Thoracic aorta (tissue), 2 donors: Measurements from ENCODE around the gene NRDC. TPM values are rescaled to one million over a fixed set of nuclear protein-coding genes. Genes with fewer than 3 reads are reported as not detected.

Source experiments
- ATAC-seq: fragments of 150-250 bp; one replicate; pipeline ENCODE4 v1.8.0; 2017; ENCODE audit warnings: low read depth; ENCODE audit not compliant: insufficient number of reproducible peaks, low FRiP score
- DNase-seq: peaks from one replicate; pipeline ENCODE4 v3.0.0-alpha.2; 2020; ENCODE audit warnings: low spot score
- H3K27ac ChIP-seq, 2 donors: fragments of 200-600 bp; sonication (generic); 1 replicate in 1 of 2; 2 replicates in 1 of 2; pipeline ENCODE4 v1.5.1; 2016; ENCODE audit warnings: mild to moderate bottlenecking in 2 of 2, moderate library complexity in 2 of 2
- H3K27me3 ChIP-seq: fragments of 200-600 bp; sonication (generic); replicated peaks from 2 replicates; pipeline ENCODE4 v1.6.0; 2016; ENCODE audit warnings: mild to moderate bottlenecking; ENCODE audit not compliant: insufficient read depth
- H3K36me3 ChIP-seq: fragments of 200-600 bp; sonication (generic); one replicate; pipeline ENCODE4 v1.5.1; 2016
- H3K4me1 ChIP-seq, 2 donors: fragments of 200-600 bp; sonication (generic); 1 replicate in 1 of 2; 2 replicates in 1 of 2; pipeline versions ENCODE4 v1.5.1 to v1.6.0; 2016; ENCODE audit warnings: low read depth in 2 of 2, mild to moderate bottlenecking in 1 of 2; ENCODE audit not compliant: control insufficient read depth in 1 of 2
- H3K4me3 ChIP-seq: fragments of 200-600 bp; sonication (generic); 2 replicates; pipeline ENCODE4 v1.5.1; 2016; ENCODE audit warnings: mild to moderate bottlenecking
- H3K9me3 ChIP-seq: fragments of 200-600 bp; sonication (generic); 2 replicates; pipeline ENCODE4 v1.5.1; 2016
- CTCF ChIP-seq: fragments of 200-600 bp; sonication (generic); IDR thresholded peaks from one replicate; pipeline ENCODE4 v1.5.1; 2019; ENCODE audit warnings: antibody characterized with exemption
- total RNA-seq, 2 donors: library from RNA; depleted of rRNA; stranded (reverse); fragments of >200 nt; gene quantifications; one replicate each; pipeline versions ENCODE4 v1.1.0 to v1.2.3, GENCODE V29; 2016

The NRDC gene
- total RNA-seq, 2 donors from 2014 or later: 49.7 to 94.2 TPM

GRCh38 chr1:51799372-51799771 is 79.2 kb downstream of the NRDC start:
- H3K36me3 ChIP-seq: peaks cover 27% of the 10 kb centered on the region
- no peak for ATAC-seq
- TF ChIP-seq CTCF: no peak
- no peak overlapping the region for H3K27ac ChIP-seq
- no peaks in the 10 kb centered on the region for H3K9me3 ChIP-seq
- H3K4me1 ChIP-seq: no peaks in the 10 kb centered on the region
- no peaks in the 10 kb centered on the region for H3K27me3 ChIP-seq
- H3K4me3 ChIP-seq: no peak overlapping the region
- no peak for DNase-seq

- Histone ChIP-seq H3K9me3 (no peaks in the 10 kb centered on the region), H3K4me3 (no peak overlapping the region), H3K36me3 (peaks cover 38% of the 10 kb centered on the region), H3K27ac (no peak overlapping the region), H3K4me1 (no peaks in the 10 kb centered on the region), H3K27me3 (no peaks in the 10 kb centered on the region)
- DNase-seq: no peak
- no peak for ATAC-seq
- TF ChIP-seq CTCF: no peak
These were observed 83.7 kb downstream of the NRDC start for GRCh38 chr1:51794868-51795267.

GRCh38 chr1:51794260-51794659 is 84.3 kb downstream of the NRDC start:
- no peak for TF ChIP-seq CTCF
- no peaks in the 10 kb centered on the region for H3K27me3 ChIP-seq
- DNase-seq (no peak), ATAC-seq (no peak)
- H3K4me3 ChIP-seq: no peak overlapping the region
- no peak overlapping the region for H3K27ac ChIP-seq
- peaks cover 40% of the 10 kb centered on the region for H3K36me3 ChIP-seq
- no peaks in the 10 kb centered on the region for H3K9me3 ChIP-seq
- no peaks in the 10 kb centered on the region for H3K4me1 ChIP-seq

- H3K9me3 ChIP-seq: no peaks in the 10 kb centered on the region
- H3K27me3 ChIP-seq: no peaks in the 10 kb centered on the region
- no peak for ATAC-seq
- TF ChIP-seq CTCF: no peak
- H3K36me3 ChIP-seq: peaks cover 43% of the 10 kb centered on the region
- no peak overlapping the region for H3K4me3 ChIP-seq
- H3K4me1 ChIP-seq: no peaks in the 10 kb centered on the region
- DNase-seq: no peak
- no peak overlapping the region for H3K27ac ChIP-seq
These were observed 85.7 kb downstream of the NRDC start for GRCh38 chr1:51792864-51793263.

- Histone ChIP-seq H3K27ac (no peak overlapping the region), H3K27me3 (no peaks in the 10 kb centered on the region), H3K4me1 (no peaks in the 10 kb centered on the region), H3K4me3 (no peak overlapping the region), H3K36me3 (peaks cover 43% of the 10 kb centered on the region), H3K9me3 (no peaks in the 10 kb centered on the region)
- no peak for DNase-seq
- ATAC-seq: no peak
- no peak for TF ChIP-seq CTCF
These were observed 86.6 kb downstream of the NRDC start for GRCh38 chr1:51791888-51792287.
